ENCODE results near the gene TUBGCP3.

- no peak for TF ChIP-seq CTCF (IDR thresholded peaks at IDR 0.05)
- TF ChIP-seq POLR2A (IDR thresholded peaks at IDR 0.05) = no peak
Measured at GRCh38 chr13:112626761-112627160, 38.8 kb upstream of the TUBGCP3 start.
